ENCODE measurements around the gene KRT6C. TPM values are rescaled to one million over a fixed set of nuclear protein-coding genes. Genes with fewer than 3 reads are reported as not detected.

KRT6C gene
- total RNA-seq, 1 donor from 2014 or later, result not detected

DNA sequence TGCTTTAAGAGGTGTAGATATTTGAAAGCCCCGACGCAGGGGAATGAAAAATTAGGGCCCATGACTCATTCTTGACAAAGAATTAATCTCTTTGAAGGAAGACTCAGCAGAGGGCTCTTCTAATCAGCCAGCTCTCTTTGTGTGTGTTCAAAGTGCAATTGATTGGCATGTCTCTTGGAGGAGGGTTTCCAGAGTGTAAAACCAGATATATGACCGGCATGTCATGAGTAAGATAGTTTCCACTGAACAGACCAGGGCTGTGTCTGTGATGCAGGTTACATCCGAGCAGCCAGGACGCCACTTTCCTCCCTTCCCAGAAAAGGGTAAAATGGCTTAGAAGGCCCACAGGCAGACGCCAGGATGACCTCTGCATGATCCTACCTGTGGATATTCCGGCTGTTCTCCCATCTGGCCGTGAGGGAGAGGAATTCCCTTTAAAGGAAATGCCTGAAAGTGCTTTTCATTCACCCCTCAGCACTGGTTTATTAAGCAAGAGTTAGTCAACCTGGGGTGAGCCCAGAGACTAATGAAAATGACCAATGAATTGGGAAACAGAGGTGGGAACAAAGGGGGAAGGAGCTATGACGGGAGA, 32.2 kb downstream of the KRT6C start:
- no peaks in the 10 kb centered on the region for H3K27me3 ChIP-seq
- H3K4me3 ChIP-seq, result no peak overlapping the region
- H3K36me3 ChIP-seq, result no peaks in the 10 kb centered on the region
- no peak for TF ChIP-seq CTCF (IDR thresholded peaks at IDR 0.05)
- DNase-seq (ENCODE audit: low spot score in 2 of 2), result no peak
- no peaks in the 10 kb centered on the region for H3K9me3 ChIP-seq
- H3K4me1 ChIP-seq, result no peaks in the 10 kb centered on the region
- no peak overlapping the region for H3K27ac ChIP-seq
- intact Hi-C loops (cut with DNase I), result no loop called here

DNA sequence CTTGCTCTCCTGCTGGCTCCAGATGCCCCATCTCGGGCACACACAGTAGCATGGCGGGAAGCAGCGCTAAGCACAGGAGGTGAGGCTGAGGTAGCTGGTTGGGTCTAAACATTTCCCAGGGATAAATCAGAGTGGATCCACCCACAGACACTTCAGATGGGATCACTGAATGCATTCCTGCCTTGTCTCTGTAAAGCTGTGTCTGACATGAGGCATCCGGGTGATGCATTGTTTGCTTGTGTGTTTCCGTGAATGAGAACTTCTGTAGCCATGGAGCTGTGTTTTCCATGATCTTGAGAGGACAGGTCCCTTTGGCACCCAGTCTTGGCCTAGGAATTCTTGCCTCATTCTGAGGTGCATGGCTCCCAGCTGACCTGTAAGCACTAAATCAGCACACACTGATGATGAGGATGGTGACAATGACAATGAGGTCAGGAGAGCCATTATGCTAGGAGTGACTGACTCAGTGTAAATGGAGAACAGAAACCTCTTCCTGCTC, 32.7 kb downstream of the KRT6C start:
- DNase-seq (ENCODE audit: low spot score in 2 of 2), result no peak
- TF ChIP-seq CTCF (IDR thresholded peaks at IDR 0.05), result no peak
- intact Hi-C loops (cut with DNase I), result no loop called here

GRCh38 chr12:52439845-52440244, 33.8 kb downstream of the KRT6C start:
- H3K27me3 ChIP-seq, result no peaks in the 10 kb centered on the region
- intact Hi-C loops (cut with DNase I), result no loop called here
- DNase-seq (ENCODE audit: low spot score in 2 of 2), result no peak

More for the DNA sequence above, 32.7 kb downstream of the KRT6C start:
- Histone ChIP-seq H3K27me3 (no peaks in the 10 kb centered on the region), H3K9me3 (no peaks in the 10 kb centered on the region), H3K36me3 (no peaks in the 10 kb centered on the region), H3K27ac (no peak overlapping the region), H3K4me3 (no peak overlapping the region), H3K4me1 (no peaks in the 10 kb centered on the region)

GRCh38 chr12:52439420-52439819, 34.2 kb downstream of the KRT6C start:
- H3K27me3 ChIP-seq, result no peaks in the 10 kb centered on the region
- no peak for TF ChIP-seq CTCF (IDR thresholded peaks at IDR 0.05)
- H3K36me3 ChIP-seq, result no peaks in the 10 kb centered on the region
- intact Hi-C loops (cut with DNase I), result no loop called here
- H3K4me3 ChIP-seq, result no peak overlapping the region
- DNase-seq (ENCODE audit: low spot score in 2 of 2), result no peak
- H3K27ac ChIP-seq, result no peak overlapping the region
- H3K4me1 ChIP-seq, result no peaks in the 10 kb centered on the region
- H3K9me3 ChIP-seq, result no peaks in the 10 kb centered on the region

More at GRCh38 chr12:52439845-52440244, 33.8 kb downstream of the KRT6C start:
- Histone ChIP-seq H3K27ac (no peak overlapping the region), H3K9me3 (no peaks in the 10 kb centered on the region), H3K36me3 (no peaks in the 10 kb centered on the region), H3K4me3 (no peak overlapping the region), H3K4me1 (no peaks in the 10 kb centered on the region)
- TF ChIP-seq CTCF (IDR thresholded peaks at IDR 0.05), result no peak

GRCh38 chr12:52438305-52439301, 35.0 kb downstream of the KRT6C start:
- no peak for DNase-seq (ENCODE audit: low spot score in 2 of 2)
- TF ChIP-seq CTCF (IDR thresholded peaks at IDR 0.05), result no peak
- Histone ChIP-seq H3K36me3 (no peaks in the 10 kb centered on the region), H3K4me1 (no peaks in the 10 kb centered on the region), H3K9me3 (no peaks in the 10 kb centered on the region), H3K27me3 (no peaks in the 10 kb centered on the region), H3K4me3 (no peak overlapping the region), H3K27ac (no peak overlapping the region)
- intact Hi-C loops (cut with DNase I), result no loop called here

Measured in ascending aorta (tissue), 2 donors.